ENCODE measurements around the gene OR2L5. TPM values are rescaled to one million over a fixed set of nuclear protein-coding genes. Genes with fewer than 3 reads are reported as not detected.

The OR2L5 gene
- total RNA-seq, 2 donors from 2014 or later: not detected

- Histone ChIP-seq H3K36me3 (no peaks in the 10 kb centered on the region), H3K27ac (no peak overlapping the region), H3K9me3 (no peaks in the 10 kb centered on the region), H3K4me3 (no peak overlapping the region), H3K27me3 (replicated peaks; ENCODE audit: insufficient read depth) (no peaks in the 10 kb centered on the region), H3K4me1 (replicated peaks) (no peaks in the 10 kb centered on the region)
- 83% methylated on average over 5 of the region's 5 CpGs for WGBS
- no peak for TF ChIP-seq CTCF (IDR thresholded peaks at IDR 0.05)
- TF ChIP-seq POLR2AphosphoS5 (IDR thresholded peaks at IDR 0.05): no peak
- no peak for TF ChIP-seq POLR2A (IDR thresholded peaks at IDR 0.05)
- no peak for DNase-seq (ENCODE audit: low spot score)
- intact Hi-C loops (cut with DNase I): no loop called here
These were observed 31.7 kb downstream of the OR2L5 start for GRCh38 chr1:248045209-248045608.

- WGBS: 78% methylated on average over 2 of the region's 2 CpGs
- H3K4me3 ChIP-seq: no peak within 1 kb of the TSS
- DNase-seq (ENCODE audit: low spot score): no peak
- no peak within 1 kb of the TSS for H3K27ac ChIP-seq
- H3K9me3 ChIP-seq: no peaks in the 10 kb centered on the region
- intact Hi-C loops (cut with DNase I): no loop called here
- no peaks in the 10 kb centered on the region for H3K36me3 ChIP-seq
- TF ChIP-seq POLR2A (IDR thresholded peaks at IDR 0.05) (no peak), POLR2AphosphoS5 (IDR thresholded peaks at IDR 0.05) (no peak), CTCF (IDR thresholded peaks at IDR 0.05) (no peak)
- no peaks in the 10 kb centered on the region for H3K27me3 ChIP-seq (replicated peaks; ENCODE audit: insufficient read depth)
- H3K4me1 ChIP-seq (replicated peaks): no peaks in the 10 kb centered on the region
These were observed 33.1 kb downstream of the OR2L5 start, which contains the start of gene OR2L3 for GRCh38 chr1:248046536-248046935. Gene OR2L3, plus strand, starts transcription at chr1:248046836. Its CDS starts 13,846 bp downstream, at chr1:248060682.

GRCh38 chr1:248047008-248047407 lies 33.5 kb downstream of the OR2L5 start:
- no peaks in the 10 kb centered on the region for H3K36me3 ChIP-seq
- H3K27ac ChIP-seq: no peak overlapping the region
- TF ChIP-seq CTCF (IDR thresholded peaks at IDR 0.05) (no peak), POLR2A (IDR thresholded peaks at IDR 0.05) (no peak), POLR2AphosphoS5 (IDR thresholded peaks at IDR 0.05) (no peak)
- intact Hi-C loops (cut with DNase I): no loop called here
- no peak for DNase-seq (ENCODE audit: low spot score)
- no peak overlapping the region for H3K4me3 ChIP-seq
- WGBS: 44% methylated on average over 1 of the region's 1 CpG
- no peaks in the 10 kb centered on the region for H3K9me3 ChIP-seq
- H3K4me1 ChIP-seq (replicated peaks): no peaks in the 10 kb centered on the region
- no peaks in the 10 kb centered on the region for H3K27me3 ChIP-seq (replicated peaks; ENCODE audit: insufficient read depth)

GRCh38 chr1:248054671-248055070 lies 41.2 kb downstream of the OR2L5 start:
- Histone ChIP-seq H3K27me3 (replicated peaks; ENCODE audit: insufficient read depth) (no peaks in the 10 kb centered on the region), H3K27ac (no peak overlapping the region), H3K9me3 (no peaks in the 10 kb centered on the region), H3K4me1 (replicated peaks) (no peaks in the 10 kb centered on the region), H3K36me3 (no peaks in the 10 kb centered on the region), H3K4me3 (no peak overlapping the region)
- no peak for TF ChIP-seq CTCF (IDR thresholded peaks at IDR 0.05)
- no peak for TF ChIP-seq POLR2AphosphoS5 (IDR thresholded peaks at IDR 0.05)
- no peak for TF ChIP-seq POLR2A (IDR thresholded peaks at IDR 0.05)
- intact Hi-C loops (cut with DNase I): no loop called here
- DNase-seq (ENCODE audit: low spot score): no peak

GRCh38 chr1:248055261-248055660 lies 41.8 kb downstream of the OR2L5 start:
- Histone ChIP-seq H3K27ac (no peak overlapping the region), H3K36me3 (no peaks in the 10 kb centered on the region), H3K27me3 (replicated peaks; ENCODE audit: insufficient read depth) (no peaks in the 10 kb centered on the region), H3K4me3 (no peak overlapping the region), H3K4me1 (replicated peaks) (no peaks in the 10 kb centered on the region), H3K9me3 (no peaks in the 10 kb centered on the region)
- no peak for DNase-seq (ENCODE audit: low spot score)
- intact Hi-C loops (cut with DNase I): no loop called here
- 78% methylated on average over 2 of the region's 2 CpGs for WGBS
- TF ChIP-seq POLR2A (IDR thresholded peaks at IDR 0.05) (no peak), POLR2AphosphoS5 (IDR thresholded peaks at IDR 0.05) (no peak), CTCF (IDR thresholded peaks at IDR 0.05) (no peak)

Measured in prostate gland (tissue), 2 donors.